Iris pigment epithelial cell (primary cell): ENCODE data around the gene SEC23A.
"Not testable (repeated sequence)": the region's sequence is repeated elsewhere in the genome, so short reads cannot be mapped to it uniquely, and the experiment has no call there.

Experiments used
- DNase-seq: peaks from one replicate; pipeline ENCODE4 v3.0.0-alpha.2; 2011; ENCODE audit warnings: low read depth

Gene SEC23A

GRCh38 chr14:39102969-39103957 is at the start of gene SEC23A:
Gene SEC23A (minus strand): TSS chr14:39103235. CDS start chr14:39096118, 7,117 bp downstream.
- DNase-seq = peak; percentile 85

GRCh38 chr14:39145266-39145966 is 42.4 kb upstream of the SEC23A start:
- DNase-seq = peak; percentile 17

GRCh38 chr14:39143226-39143625 is 40.2 kb upstream of the SEC23A start:
- DNase-seq = not testable (repeated sequence)

GRCh38 chr14:39141623-39142022 is 38.6 kb upstream of the SEC23A start:
- DNase-seq = not testable (repeated sequence)

- no peak for DNase-seq
Measured at GRCh38 chr14:39140170-39140569, 37.1 kb upstream of the SEC23A start.

- DNase-seq = peak; percentile 76
Measured at GRCh38 chr14:39138440-39138839, 35.4 kb upstream of the SEC23A start.

- DNase-seq = not testable (repeated sequence)
Measured at GRCh38 chr14:39137835-39138234, 34.8 kb upstream of the SEC23A start.

- DNase-seq = no peak
Measured at GRCh38 chr14:39122330-39123138, 19.5 kb upstream of the SEC23A start.

GRCh38 chr14:39114073-39114838 is 11.2 kb upstream of the SEC23A start, which contains the start of gene GEMIN2:
Gene GEMIN2 (plus strand): TSS chr14:39114323. CDS start chr14:39114339, 16 bp downstream.
- DNase-seq = peak; percentile 93

GRCh38 chr14:39113685-39114072 is 10.6 kb upstream of the SEC23A start:
- no peak for DNase-seq

- peak; percentile 22 for DNase-seq
Measured at GRCh38 chr14:39109893-39110715, 7.1 kb upstream of the SEC23A start.

- no peak for DNase-seq
Measured at GRCh38 chr14:39108791-39109190, 5.8 kb upstream of the SEC23A start.

- peak; percentile 61 for DNase-seq
Measured at GRCh38 chr14:39107591-39107996, 4.6 kb upstream of the SEC23A start.

- not testable (repeated sequence) for DNase-seq
Measured at GRCh38 chr14:39104078-39104801, 1.2 kb upstream of the SEC23A start.

- peak; percentile 47 for DNase-seq
Measured at GRCh38 chr14:39102265-39102968, 618 bp downstream of the SEC23A start.

GRCh38 chr14:39099748-39100147 is 3.3 kb downstream of the SEC23A start:
- DNase-seq = no peak

- DNase-seq = not testable (repeated sequence)
Measured at GRCh38 chr14:39099215-39099614, 3.8 kb downstream of the SEC23A start.

GRCh38 chr14:39097159-39097558 is 5.9 kb downstream of the SEC23A start:
- DNase-seq = peak; percentile 76

- no peak for DNase-seq
Measured at GRCh38 chr14:39094515-39094914, 8.5 kb downstream of the SEC23A start.
